ENCODE measurements around the gene SAE1.

The SAE1 gene

GRCh38 chr19:47168065-47168464, 37.4 kb downstream of the SAE1 start:
- no peak for DNase-seq

- DNase-seq = no peak
Measured at GRCh38 chr19:47172666-47173455, 42.2 kb downstream of the SAE1 start.

- DNase-seq = no peak
Measured at GRCh38 chr19:47176071-47176626, 45.5 kb downstream of the SAE1 start.

GRCh38 chr19:47176627-47177090, 46.0 kb downstream of the SAE1 start:
- DNase-seq = no peak

- DNase-seq = no peak
Measured at GRCh38 chr19:47179653-47180310, 49.1 kb downstream of the SAE1 start.

- no peak for DNase-seq
Measured at GRCh38 chr19:47183601-47184000, 53.0 kb downstream of the SAE1 start.

- DNase-seq = no peak
Measured at GRCh38 chr19:47186446-47187334, 56.1 kb downstream of the SAE1 start.

GRCh38 chr19:47187335-47187655, 56.7 kb downstream of the SAE1 start:
- no peak for DNase-seq

- no peak for DNase-seq
Measured at GRCh38 chr19:47187797-47188196, 57.2 kb downstream of the SAE1 start.

GRCh38 chr19:47188507-47189033, 57.9 kb downstream of the SAE1 start:
- no peak for DNase-seq

- no peak for DNase-seq
Measured at GRCh38 chr19:47190167-47190727, 59.6 kb downstream of the SAE1 start.

- DNase-seq = no peak
Measured at GRCh38 chr19:47195434-47195833, 64.8 kb downstream of the SAE1 start.

GRCh38 chr19:47197141-47197540, 66.5 kb downstream of the SAE1 start:
- DNase-seq = no peak

GRCh38 chr19:47200530-47200929, 69.9 kb downstream of the SAE1 start:
- no peak for DNase-seq

- no peak for DNase-seq
Measured at GRCh38 chr19:47203254-47203653, 72.6 kb downstream of the SAE1 start.

GRCh38 chr19:47209319-47210179, 78.9 kb downstream of the SAE1 start:
- DNase-seq = no peak

- no peak for DNase-seq
Measured at GRCh38 chr19:47210180-47210490, 79.5 kb downstream of the SAE1 start.

GRCh38 chr19:47210689-47211316, 80.2 kb downstream of the SAE1 start:
- peak in 1 of 2 experiments; percentile 68 for DNase-seq

- no peak for DNase-seq
Measured at GRCh38 chr19:47215581-47215980, 84.9 kb downstream of the SAE1 start.

GRCh38 chr19:47221080-47221841, 90.6 kb downstream of the SAE1 start:
- no peak for DNase-seq

Measured in cerebellar nuclear complex (tissue), 1 donor.